Right hindlimb (tissue), 1 donor: Measurements from ENCODE around the gene FBXO27.
"Not testable (repeated sequence)": the region's sequence is repeated elsewhere in the genome, so short reads cannot be mapped to it uniquely, and the experiment has no call there.

ENCODE experiments used
- DNase-seq: peaks from one replicate; pipeline ENCODE4 v3.0.0-alpha.2; 2018

FBXO27 gene, protein sequence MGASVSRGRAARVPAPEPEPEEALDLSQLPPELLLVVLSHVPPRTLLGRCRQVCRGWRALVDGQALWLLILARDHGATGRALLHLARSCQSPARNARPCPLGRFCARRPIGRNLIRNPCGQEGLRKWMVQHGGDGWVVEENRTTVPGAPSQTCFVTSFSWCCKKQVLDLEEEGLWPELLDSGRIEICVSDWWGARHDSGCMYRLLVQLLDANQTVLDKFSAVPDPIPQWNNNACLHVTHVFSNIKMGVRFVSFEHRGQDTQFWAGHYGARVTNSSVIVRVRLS

DNA sequence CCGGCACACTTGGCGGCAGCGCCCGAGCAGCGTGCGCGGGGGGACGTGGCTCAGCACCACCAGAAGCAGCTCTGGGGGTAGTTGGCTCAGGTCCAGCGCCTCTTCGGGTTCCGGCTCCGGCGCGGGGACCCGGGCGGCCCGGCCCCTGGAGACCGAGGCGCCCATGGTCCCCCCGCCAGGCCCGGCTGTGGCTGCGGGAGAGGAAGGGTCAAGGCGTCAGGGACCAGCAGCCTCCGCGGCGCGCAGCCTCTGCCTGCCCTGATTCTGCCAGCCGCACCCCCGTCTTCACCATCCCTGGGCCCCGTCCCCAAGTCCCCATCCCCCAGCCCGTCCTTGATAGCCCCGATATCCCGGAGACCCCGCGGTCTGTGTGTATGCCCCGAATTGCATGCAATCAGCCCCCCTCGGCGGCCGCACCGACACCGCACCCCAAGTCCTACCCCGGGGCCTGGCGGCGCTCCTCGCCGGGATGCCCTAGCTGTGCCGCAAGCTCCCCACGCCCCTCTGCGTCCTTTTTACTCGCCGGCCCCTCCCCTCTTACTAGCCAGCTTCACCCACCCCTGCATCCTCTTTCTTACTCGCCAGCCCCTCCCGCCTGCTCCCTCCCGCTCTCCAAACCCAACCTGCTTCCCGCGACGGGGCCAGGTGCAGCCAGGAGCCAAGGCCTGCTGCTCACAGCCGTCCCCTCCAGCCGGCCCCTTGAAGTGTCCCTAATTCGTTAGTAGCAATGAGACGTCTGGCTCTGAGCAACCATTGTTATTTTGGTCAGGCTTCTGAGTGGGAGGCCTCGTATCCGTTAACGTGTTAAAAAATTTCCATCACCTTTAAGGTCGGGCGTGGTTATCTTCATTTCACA, at the start of gene FBXO27:
Gene FBXO27, minus strand, starts transcription at position 487 of the 856 bp plus-strand sequence. Its CDS starts 322 bp downstream, at position 165.
- DNase-seq: peak; percentile 20

DNA sequence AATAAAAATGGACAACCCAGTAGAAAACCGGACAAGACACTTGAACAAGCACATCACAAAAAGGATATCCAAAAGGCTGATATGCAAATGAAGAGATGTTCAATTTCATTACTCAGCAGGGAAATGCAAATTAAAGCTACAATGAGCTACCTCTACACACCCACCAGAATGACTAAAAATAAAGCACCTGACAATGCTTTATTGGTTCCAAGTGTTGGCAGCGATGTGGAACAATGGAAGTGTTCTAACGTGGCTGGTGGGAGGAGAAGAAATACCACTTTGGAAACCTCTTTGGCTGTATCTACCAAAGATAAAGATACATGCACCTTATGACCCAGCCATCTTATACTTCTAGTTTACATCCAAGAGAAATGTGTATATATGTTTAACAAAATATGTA, 48.1 kb upstream of the FBXO27 start:
- no peak for DNase-seq

DNA sequence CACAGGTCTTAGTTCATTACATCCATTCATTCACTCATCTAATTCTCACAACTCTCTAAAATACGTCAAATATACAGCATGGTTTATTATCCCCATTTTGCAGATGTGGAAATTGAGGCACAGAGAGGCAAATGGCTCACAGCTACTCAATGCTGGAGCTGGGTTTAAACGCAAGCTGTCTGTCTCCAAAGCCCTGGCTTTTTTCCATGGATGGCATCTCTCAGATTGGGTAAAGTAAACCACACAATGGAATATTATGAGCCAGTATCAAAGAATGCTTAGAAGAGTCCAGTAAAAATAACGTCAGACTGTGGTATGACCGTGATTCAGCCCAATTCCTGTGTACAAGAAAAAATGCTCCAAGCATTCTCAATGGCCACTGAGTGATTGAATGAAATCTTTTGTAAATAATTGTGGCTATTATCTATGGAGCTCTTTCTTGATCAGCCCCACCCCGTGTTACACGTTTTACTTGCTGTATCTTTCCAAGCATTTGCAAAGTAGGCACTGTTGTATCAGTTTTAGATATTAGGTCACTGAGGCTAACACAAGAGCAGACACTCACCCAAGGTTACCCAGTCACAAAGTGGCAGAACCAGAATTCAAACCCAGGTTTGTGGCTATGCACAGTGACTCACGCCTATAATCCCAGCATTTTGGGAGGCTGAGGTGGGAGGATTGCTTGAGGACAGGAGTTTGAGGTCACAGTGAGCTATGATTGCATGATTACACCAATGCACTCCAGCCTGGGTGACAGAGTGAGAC, 46.3 kb upstream of the FBXO27 start:
- no peak for DNase-seq

DNA sequence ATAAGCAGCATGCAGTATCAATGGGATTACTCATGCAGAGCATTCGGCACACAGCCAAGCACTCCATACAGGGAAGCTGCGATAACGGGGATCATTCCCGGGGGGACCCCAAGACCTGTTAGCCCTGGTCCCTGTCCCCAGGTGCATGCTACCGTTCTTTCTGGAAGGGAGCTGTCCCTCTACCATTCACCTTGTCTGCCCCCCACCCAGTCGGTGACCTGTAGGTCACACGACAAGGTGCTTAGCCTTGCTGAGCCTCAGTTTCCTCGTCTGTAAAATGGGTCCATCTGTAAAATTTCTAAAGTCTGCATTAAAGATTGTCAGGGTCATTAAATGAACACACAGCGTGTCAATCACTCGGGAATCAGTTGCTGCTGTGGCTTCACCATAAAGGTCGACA, 45.0 kb upstream of the FBXO27 start:
- no peak for DNase-seq

DNA sequence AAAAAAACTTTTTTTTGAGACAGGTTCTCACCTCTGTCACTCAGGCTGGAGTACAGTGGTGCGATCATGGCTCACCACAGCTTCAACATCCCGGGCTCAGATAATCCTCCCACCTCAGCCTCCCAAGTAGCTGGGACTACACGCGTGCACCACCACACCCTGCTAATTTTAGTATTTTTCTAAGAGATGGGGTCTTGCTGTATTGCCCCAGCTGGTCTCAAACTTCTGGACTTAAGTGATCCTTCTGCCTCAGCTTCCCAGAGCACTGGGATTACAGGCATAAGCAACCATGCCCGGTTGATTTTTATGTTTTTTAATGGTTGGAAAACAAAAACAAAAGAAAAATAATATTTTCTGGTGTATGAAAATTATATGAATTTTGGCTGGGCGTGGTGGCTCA, 42.6 kb upstream of the FBXO27 start:
- no peak for DNase-seq

DNA sequence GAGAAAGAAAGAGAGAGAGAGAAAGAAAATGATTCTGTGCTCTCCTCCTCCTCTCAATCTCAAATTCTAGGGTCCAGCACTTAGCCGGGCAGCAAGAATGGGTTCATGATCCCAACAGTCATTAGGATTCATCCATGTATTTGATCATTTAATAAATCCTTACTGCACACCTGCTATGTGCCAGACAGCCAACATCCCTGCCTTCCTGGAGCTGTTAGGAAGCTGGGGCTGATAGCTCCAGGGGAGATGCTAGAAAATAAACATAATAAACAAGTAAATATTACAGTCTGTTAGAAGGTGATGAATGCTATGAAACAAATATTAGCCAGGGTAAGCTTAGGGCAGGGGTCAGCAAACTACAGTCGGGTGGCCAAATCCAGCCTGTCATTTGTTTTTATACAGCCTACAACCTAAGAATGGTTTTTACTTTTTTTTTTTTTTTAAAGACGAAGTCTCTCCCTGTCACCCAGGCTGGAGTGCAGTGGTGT, 41.9 kb upstream of the FBXO27 start:
- DNase-seq: no peak

DNA sequence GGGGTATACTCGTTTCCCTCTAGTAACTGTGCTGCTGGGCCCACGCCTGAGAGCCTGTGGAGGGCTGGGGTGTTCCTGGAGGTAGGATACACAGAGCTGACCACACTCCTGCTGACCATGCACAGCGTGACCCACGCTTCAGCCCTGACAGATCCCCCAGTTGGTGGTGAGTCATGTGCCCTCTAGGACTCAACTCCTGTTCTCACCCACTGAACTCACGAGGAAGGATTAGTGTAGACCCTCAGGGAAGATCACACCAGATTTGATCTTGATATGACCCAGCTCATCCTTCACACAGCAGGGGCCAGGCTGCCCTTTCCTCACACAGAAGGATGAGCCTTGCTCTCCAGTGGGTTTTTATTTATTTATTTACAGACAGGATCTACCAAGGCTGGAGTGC, 38.5 kb upstream of the FBXO27 start:
- DNase-seq: no peak

DNA sequence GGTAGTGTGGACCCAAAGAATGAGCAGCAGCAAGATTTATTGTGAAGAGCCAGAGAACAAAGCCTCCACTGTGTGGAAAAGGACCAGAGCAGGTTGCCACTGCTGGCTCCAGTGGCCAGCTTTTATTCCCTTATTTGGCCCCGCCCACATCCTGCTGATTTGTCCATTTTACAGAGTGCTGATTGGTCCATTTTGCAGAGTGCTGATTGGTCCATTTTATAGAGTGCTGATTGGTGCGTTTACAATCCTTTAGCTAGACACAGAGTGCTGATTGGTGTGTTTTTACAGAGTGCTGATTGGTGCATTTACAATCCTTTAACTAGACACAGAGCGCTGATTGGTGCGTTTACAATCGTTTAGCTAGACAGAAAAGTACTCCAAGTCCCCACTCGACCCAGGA, 35.9 kb upstream of the FBXO27 start:
- not testable (repeated sequence) for DNase-seq

DNA sequence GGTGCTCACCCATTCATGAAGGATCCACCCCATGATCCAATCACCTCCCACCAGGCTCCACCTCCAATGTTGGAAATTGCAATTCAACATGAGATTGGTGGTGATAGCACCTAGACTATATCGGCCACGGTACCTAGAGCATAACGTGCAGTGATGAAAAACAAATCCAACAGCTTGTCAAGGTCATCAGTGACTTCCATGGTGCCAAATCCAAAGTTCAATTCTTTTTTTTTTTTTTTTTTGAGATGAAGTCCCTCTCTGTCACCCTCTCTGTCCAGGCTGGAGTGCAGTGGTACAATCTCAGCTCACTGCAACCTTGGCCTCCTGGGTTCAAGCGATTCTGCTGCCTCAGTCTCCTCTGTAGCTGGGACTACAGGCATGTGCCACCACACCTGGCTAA, 34.8 kb upstream of the FBXO27 start:
- no peak for DNase-seq

DNA sequence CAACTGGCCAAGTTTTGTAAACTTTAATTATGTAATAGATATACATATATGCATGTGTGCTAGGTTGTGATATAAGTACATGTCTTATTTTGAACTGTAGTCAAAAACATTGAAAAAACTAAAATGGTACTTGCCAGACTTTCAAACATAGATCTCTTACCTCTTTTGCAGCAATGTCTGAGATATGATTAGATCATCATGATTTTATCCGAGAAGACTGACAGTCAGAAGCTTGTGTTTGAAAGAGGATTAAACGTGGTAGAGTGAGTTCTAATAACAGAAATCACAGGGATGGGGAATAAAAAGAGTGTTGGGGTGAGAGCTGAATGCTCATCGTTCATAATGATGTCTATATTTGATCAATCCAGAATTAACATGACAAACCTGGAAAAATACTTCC, 33.6 kb upstream of the FBXO27 start:
- no peak for DNase-seq

DNA sequence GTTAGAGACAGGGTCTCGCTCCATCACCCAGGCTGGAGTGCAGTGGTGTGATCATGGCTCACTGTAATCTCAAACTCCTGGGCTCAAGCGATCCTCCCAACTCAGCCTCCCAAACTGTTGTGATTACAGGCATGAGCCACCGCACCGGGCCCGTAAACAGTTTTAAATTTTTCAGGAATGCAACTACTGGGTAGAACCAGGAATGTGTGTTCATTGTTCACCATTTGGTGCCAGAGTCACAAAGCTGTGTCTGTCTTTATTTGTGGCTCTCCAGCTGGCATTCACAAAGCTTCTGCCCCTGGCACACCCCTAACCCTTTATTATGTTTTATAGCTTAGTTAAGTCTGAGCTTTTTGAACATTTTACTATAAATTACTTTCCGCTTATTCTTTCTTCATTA, 32.1 kb upstream of the FBXO27 start:
- DNase-seq: no peak

DNA sequence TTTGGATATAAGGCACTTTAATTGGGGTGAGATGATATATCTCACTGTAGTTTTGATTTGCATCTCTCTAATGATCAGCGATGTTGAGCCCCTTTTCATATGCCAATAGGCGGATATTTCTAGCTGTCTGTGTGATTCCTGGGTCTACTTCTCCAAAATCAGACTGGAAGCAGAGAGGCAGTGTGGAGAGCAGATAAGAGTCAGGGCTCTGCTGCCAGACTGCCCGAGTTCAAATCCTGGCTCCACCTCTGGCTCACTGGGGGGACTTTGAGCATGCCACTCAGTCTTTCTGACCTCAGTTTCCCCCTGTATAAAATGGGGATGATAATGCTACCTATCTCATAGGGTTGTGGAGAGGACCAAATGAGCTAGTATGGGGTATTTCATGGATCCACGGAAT, 27.8 kb upstream of the FBXO27 start:
- no peak for DNase-seq

DNA sequence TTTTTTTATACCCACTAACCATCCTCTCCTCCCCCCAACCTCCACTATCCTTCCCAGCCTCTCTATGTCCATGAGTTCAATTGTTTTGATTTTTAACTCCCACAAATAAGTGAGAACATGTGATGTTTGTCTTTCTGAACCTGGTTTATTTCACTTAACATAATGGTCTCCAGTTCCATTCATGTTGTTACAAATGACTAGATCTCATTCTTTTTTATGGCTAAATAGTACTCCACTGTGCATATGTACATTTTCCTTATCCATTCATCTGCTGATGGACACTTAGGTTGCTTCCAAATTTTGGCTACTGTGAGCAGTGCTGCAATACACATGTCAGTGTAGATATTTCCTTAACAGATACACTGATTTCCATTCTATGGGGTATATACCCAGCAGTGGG, 27.0 kb upstream of the FBXO27 start:
- no peak for DNase-seq

DNA sequence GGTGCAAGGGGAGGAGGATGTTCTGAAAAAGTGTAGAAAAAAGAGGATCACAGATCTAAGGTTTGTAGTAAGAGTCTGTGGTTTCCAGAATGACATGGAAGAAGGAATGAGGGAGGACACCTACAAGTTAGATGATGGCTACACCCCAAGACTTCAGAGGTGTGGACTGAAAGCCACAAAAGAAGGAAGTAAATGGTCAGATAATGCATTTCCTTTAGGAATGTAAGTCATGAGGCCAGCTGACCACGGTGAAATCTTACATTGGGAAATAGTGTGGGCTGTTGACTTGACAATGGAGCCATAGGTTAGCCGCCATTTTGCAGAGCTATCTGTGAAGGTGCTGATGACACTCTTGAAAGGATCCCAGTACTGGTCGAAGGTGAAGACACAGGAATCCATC, 25.3 kb upstream of the FBXO27 start:
- DNase-seq: no peak

DNA sequence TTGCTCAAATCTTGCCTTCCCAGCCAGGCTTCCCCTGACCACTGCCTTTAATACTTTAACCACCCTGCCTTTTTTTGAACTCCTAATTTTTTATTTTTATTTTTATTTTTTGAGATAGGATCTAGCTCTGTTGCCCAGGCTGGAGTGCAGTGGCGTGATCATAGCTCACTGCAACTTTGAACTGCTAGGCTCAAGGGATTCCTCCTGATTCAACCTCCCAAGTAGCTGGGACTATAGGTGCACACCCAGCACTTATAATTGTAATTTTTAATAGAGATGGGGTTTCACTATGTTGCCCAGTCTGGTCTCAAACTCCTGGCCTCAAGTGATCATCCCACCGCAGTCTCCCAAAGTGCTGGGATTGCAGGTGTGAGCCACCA, 21.7 kb upstream of the FBXO27 start:
- no peak for DNase-seq

DNA sequence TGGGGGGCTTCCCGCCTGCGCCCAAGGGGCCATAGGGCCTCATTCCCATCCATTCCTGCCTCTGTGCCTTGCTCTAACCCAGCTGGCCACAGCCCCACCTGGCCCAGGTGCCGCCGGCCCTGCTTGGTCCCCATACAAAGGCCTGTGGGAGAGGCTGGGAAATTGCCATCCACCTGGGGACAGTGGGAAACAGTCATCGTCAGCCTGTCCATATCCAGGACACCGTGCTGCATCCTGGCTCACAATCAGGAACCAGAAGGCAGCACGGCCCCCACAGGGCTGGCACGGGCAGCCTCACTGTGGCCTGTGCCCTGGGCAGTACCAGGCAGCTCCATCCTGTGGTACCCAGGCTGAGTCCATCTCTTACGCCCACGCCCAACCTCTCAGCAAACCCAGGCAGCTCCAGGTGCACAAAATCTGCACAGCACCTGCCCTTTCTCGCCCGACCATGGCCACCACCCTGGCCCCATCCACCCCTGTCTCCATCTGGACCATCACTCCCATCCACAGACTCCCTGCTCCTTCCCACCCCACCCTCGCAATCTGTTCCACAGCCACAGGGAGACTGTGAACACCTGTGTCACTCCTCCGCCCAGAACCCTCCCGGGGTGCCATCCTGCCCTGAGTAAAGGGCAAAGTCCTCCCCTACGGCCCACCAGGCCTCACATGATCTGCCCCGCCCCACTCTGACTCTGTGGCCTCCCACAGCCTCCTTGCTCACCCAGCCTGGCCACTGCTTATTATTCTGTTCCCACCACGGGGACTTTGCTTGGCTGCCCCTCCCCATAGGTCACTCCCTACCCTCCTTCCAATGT, 21.1 kb upstream of the FBXO27 start:
- no peak for DNase-seq

DNA sequence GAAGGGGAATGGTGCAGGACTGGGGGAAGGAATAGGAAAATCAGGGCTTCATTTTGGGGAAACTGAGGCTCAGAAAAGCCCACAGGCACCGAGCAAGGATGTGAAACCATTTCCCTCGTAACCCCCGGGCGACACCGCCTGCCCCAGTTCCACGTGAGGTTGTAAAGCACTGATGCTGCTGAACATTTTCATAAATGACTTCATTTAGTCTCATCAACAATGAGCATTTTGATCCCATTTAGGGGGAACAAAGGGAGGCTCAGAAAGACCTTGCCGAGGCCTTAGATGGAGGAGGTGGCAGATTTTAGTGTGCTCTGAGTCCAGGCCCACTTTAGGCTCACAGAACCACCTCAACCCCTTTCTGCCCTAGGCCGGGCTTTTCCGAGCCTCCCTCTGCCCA, 20.5 kb upstream of the FBXO27 start:
- no peak for DNase-seq

DNA sequence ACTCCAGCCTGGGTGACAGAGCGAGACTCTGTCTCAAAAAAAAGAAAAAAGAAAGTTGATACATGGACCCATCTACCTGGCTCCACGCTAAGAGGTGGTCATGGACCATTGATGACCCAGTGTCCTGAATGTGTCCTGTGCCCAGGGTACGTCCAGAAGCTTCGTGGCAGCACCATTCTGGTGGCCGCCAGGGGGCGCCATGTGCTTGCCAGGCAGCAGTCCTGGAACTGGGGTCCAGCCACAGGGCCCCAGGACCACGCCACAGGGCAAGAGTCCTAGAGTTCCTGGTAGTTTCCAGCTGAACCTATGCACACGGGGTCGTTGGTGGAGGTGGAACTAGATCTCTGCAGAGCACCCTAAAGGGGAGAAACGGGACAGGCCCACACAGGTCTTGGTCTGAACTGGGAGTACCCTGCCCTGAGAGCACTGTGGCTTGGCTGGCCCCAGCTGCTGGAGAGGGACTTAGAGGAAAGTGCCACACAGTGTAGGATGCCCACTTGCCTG, 19.9 kb upstream of the FBXO27 start:
- DNase-seq: peak; percentile 35

DNA sequence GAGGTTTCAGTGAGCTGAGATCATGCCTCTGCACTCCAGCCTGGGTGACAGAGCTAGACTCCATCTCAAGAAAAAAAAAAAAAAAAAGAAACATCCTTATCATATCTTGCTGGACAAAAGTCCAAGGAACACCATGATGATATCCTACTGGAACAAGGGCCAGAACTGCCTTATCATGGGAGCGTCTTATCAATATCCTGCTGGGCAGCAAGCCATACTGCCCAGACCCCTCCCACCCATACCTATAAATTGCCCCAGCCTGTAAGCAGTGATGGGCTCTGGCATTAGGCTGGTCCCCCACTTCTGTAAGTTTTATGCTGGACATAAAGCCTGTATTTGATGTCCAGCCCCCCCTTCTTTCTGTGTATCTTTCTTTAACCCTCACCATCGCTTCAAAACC, 14.7 kb upstream of the FBXO27 start:
- no peak for DNase-seq

DNA sequence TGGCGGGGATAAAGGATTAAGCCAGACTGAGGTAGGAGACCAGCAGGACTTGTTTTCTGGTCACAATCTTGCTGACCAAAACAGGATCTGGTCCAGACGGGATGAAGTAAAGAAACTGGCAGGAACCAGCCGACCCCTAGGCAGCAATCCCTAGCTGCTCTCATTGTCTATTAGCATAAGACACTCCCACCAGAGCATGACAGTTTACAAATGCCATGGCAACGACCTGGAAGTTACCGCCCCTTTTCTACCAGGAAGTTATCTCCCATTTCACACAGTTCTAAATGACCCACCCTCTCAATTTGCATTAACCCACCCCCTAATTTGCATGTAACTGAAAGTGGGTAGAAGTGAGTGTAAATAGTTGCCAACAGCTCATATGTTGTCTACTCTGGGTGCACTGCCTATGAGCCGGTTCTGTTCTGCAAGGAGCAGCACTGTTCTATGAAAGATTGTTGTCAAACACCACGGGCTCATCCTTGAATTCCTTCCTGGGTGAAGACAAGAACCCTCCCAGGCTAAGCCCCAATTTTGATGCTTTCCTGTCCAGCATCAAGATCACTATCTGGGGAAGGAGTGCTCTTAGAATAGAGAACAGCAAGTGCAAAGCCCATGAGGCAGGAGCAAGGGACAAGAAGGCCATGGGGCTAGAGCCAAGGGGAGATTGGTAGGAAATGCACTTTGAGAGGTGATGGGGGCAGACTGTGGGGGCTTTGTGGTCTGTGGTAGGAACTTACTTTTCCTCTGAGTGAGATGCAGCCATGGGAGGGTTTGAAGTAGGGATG, 13.9 kb upstream of the FBXO27 start:
- DNase-seq: no peak

DNA sequence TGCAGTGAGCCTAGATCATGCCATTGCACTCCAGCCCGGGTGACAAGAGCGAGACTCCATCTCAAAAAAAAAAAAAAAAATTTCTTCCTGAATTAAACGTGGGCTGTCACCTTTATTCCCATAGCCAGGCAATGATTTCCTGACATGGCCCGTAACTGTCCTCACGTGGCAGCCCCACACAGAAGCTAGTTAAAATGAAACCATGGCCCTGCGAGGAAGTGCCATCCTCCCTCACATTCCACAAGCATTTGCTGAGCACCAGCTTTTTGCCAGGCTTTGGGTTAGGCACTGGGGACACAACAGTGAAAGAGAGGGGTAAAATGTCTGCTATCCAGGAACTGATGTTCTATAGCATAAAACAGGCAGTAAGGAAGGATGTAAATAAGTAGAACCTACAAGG, 13.2 kb upstream of the FBXO27 start:
- DNase-seq: no peak

DNA sequence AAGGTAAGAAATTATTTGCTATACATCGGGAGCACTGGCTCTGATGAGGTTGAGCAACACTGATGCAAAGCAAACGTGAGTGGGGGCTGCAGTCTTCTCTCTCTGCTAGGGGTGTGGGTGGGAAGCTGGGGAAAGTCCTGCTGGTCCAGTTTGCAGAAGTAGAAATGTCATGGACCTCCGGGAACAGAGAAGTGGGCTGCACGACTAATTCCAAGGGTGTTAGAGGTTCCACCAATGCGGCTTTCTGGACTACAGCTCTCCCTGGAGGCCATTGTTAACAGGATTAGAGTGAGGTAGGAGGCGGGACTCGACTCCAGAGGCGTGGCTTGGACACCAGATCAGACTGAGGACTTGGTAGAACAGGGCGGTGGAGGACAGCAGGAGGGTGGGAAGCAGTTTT, 5.7 kb upstream of the FBXO27 start:
- peak; percentile 27 for DNase-seq
